ENCODE measurements around the gene MAMDC4. TPM values are rescaled to one million over a fixed set of nuclear protein-coding genes. Genes with fewer than 3 reads are reported as not detected.

The MAMDC4 gene
- total RNA-seq, 1 experiment from 2014 or later, result 6.7 TPM

DNA sequence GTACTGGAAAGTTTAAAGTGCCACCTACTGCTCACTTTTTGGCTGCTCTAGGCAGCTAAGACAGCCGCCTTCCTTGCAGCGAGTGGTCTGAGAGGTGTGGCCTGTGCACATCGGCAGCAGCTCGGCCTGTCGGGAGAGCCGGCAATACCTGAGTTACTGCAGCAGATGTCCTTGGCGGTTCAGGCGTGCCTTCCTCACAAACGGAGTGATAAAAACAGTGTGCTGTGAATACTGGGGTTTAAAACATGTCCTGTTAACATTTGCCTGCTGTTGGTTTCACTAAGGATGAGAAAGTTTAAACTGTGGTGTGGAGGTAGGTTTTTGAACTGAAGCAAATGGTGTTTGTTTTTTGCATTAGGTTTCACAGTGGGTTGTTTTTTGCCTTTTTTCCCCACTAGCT, 47.0 kb downstream of the MAMDC4 start (continued):
- TF ChIP-seq, protein P1, sequence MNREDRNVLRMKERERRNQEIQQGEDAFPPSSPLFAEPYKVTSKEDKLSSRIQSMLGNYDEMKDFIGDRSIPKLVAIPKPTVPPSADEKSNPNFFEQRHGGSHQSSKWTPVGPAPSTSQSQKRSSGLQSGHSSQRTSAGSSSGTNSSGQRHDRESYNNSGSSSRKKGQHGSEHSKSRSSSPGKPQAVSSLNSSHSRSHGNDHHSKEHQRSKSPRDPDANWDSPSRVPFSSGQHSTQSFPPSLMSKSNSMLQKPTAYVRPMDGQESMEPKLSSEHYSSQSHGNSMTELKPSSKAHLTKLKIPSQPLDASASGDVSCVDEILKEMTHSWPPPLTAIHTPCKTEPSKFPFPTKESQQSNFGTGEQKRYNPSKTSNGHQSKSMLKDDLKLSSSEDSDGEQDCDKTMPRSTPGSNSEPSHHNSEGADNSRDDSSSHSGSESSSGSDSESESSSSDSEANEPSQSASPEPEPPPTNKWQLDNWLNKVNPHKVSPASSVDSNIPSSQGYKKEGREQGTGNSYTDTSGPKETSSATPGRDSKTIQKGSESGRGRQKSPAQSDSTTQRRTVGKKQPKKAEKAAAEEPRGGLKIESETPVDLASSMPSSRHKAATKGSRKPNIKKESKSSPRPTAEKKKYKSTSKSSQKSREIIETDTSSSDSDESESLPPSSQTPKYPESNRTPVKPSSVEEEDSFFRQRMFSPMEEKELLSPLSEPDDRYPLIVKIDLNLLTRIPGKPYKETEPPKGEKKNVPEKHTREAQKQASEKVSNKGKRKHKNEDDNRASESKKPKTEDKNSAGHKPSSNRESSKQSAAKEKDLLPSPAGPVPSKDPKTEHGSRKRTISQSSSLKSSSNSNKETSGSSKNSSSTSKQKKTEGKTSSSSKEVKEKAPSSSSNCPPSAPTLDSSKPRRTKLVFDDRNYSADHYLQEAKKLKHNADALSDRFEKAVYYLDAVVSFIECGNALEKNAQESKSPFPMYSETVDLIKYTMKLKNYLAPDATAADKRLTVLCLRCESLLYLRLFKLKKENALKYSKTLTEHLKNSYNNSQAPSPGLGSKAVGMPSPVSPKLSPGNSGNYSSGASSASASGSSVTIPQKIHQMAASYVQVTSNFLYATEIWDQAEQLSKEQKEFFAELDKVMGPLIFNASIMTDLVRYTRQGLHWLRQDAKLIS (CRISPR knock-in tag; IDR thresholded peaks at IDR 0.05; ENCODE audit: borderline replicate concordance), result no peak
- TF ChIP-seq, protein P2, sequence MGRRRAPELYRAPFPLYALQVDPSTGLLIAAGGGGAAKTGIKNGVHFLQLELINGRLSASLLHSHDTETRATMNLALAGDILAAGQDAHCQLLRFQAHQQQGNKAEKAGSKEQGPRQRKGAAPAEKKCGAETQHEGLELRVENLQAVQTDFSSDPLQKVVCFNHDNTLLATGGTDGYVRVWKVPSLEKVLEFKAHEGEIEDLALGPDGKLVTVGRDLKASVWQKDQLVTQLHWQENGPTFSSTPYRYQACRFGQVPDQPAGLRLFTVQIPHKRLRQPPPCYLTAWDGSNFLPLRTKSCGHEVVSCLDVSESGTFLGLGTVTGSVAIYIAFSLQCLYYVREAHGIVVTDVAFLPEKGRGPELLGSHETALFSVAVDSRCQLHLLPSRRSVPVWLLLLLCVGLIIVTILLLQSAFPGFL (CRISPR knock-in tag; IDR thresholded peaks at IDR 0.05; ENCODE audit: borderline replicate concordance), result no peak

DNA sequence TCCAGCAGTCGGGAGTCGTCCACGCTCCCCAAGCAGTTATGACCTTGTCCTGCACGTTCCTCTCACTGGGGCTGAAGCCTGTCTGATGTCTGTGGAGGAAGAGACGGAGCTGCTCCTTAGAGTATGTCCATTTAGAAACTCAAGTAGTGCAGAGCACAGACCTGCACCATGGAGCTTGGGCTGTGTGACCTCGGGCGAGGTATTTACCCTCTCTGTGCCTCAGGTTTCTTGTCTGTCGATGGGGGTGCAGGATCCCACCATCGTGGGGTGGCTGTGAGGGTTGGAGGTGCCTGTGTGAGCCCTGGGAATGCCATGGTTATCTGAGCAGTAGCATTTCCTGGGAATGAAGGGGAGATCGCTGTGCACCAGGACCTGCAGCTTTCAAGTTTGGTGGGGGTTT, 48.4 kb downstream of the MAMDC4 start:
- Mint-ChIP-seq H3K9me3 (no peaks in the 10 kb centered on the region), H3K4me3 (no peak overlapping the region), H3K27ac (no peak overlapping the region), H3K27me3 (ENCODE audit: low read depth) (no peaks in the 10 kb centered on the region), H3K4me1 (no peaks in the 10 kb centered on the region), H3K36me3 (peaks cover 33% of the 10 kb centered on the region)
- ChIA-PET CTCF (no interaction called here), POLR2A (no interaction called here)
- TF ChIP-seq KAT7 (CRISPR knock-in tag; IDR thresholded peaks at IDR 0.05; ENCODE audit: borderline replicate concordance) (no peak), GABPB1 (CRISPR knock-in tag; IDR thresholded peaks at IDR 0.05) (no peak)
- TF ChIP-seq, protein P3, sequence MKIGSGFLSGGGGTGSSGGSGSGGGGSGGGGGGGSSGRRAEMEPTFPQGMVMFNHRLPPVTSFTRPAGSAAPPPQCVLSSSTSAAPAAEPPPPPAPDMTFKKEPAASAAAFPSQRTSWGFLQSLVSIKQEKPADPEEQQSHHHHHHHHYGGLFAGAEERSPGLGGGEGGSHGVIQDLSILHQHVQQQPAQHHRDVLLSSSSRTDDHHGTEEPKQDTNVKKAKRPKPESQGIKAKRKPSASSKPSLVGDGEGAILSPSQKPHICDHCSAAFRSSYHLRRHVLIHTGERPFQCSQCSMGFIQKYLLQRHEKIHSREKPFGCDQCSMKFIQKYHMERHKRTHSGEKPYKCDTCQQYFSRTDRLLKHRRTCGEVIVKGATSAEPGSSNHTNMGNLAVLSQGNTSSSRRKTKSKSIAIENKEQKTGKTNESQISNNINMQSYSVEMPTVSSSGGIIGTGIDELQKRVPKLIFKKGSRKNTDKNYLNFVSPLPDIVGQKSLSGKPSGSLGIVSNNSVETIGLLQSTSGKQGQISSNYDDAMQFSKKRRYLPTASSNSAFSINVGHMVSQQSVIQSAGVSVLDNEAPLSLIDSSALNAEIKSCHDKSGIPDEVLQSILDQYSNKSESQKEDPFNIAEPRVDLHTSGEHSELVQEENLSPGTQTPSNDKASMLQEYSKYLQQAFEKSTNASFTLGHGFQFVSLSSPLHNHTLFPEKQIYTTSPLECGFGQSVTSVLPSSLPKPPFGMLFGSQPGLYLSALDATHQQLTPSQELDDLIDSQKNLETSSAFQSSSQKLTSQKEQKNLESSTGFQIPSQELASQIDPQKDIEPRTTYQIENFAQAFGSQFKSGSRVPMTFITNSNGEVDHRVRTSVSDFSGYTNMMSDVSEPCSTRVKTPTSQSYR (CRISPR knock-in tag; IDR thresholded peaks at IDR 0.05), result no peak
- TF ChIP-seq, protein P4, sequence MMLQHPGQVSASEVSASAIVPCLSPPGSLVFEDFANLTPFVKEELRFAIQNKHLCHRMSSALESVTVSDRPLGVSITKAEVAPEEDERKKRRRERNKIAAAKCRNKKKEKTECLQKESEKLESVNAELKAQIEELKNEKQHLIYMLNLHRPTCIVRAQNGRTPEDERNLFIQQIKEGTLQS (CRISPR knock-in tag; conservative IDR thresholded peaks at IDR 0.05), result no peak
- ATAC-seq, result no peak
- no peak for DNase-seq (ENCODE audit: low spot score)

DNA sequence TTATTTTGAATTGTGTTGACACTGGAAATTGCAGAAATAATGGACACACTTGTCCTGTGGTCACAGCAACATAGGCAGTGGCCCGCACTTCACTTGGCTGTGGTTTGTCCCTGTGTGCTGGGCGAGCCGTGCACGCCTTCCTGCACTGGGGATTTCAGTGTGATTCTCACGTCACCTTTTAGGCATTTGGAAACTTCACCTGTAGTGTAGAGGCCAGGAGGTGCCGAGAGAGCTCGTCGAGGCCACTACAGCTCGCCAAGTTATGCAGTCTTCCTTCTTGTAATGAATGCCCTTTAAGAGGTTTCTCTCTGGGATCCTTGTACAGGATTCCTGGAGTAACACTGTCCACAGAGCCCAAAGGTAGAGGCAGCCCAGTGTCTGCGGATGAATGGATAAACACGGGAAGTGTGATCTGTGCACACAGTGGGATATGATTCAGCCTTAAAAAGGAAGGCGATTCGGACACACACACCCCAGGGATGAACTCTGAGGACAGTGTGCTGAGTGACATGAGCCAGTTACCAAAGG, 48.9 kb downstream of the MAMDC4 start:
- H3K9me3 Mint-ChIP-seq, result no peaks in the 10 kb centered on the region
- no peak overlapping the region for H3K4me3 Mint-ChIP-seq
- CTCF ChIA-PET, result no interaction called here
- ATAC-seq (no peak), DNase-seq (ENCODE audit: low spot score) (no peak)
- H3K27me3 Mint-ChIP-seq (ENCODE audit: low read depth), result no peaks in the 10 kb centered on the region
- 0 out of 2 replicates have a peak overlapping the region, but pooled peaks have one; percentile 36 for H3K27ac Mint-ChIP-seq
- H3K36me3 Mint-ChIP-seq, result peaks cover 34% of the 10 kb centered on the region
- H3K4me1 Mint-ChIP-seq, result no peaks in the 10 kb centered on the region
- TF ChIP-seq IRF2 (CRISPR knock-in tag; IDR thresholded peaks at IDR 0.05; ENCODE audit: borderline replicate concordance, low read depth) (no peak), RELA (CRISPR knock-in tag; IDR thresholded peaks at IDR 0.05; ENCODE audit: borderline replicate concordance) (no peak), TEAD4 (CRISPR knock-in tag; IDR thresholded peaks at IDR 0.05) (no peak), OVOL2 (CRISPR knock-in tag; IDR thresholded peaks at IDR 0.05; ENCODE audit: borderline replicate concordance) (no peak), ZNF317 (CRISPR knock-in tag; IDR thresholded peaks at IDR 0.05; ENCODE audit: borderline replicate concordance, low read depth) (no peak), FOXK1 (CRISPR knock-in tag; IDR thresholded peaks at IDR 0.05) (no peak), TCF7 (CRISPR knock-in tag; IDR thresholded peaks at IDR 0.05; ENCODE audit: low read depth) (no peak), NR1H2 (CRISPR knock-in tag; IDR thresholded peaks at IDR 0.05) (no peak), RORB (CRISPR knock-in tag; IDR thresholded peaks at IDR 0.05) (no peak), MXD4 (CRISPR knock-in tag; IDR thresholded peaks at IDR 0.05; ENCODE audit: borderline replicate concordance) (no peak), ZNF263 (CRISPR knock-in tag; IDR thresholded peaks at IDR 0.05; ENCODE audit: low read depth) (no peak), KAT7 (CRISPR knock-in tag; IDR thresholded peaks at IDR 0.05; ENCODE audit: borderline replicate concordance) (no peak), ZBTB21 (CRISPR knock-in tag; IDR thresholded peaks at IDR 0.05; ENCODE audit: borderline replicate concordance) (no peak)
- TF ChIP-seq, protein P5, sequence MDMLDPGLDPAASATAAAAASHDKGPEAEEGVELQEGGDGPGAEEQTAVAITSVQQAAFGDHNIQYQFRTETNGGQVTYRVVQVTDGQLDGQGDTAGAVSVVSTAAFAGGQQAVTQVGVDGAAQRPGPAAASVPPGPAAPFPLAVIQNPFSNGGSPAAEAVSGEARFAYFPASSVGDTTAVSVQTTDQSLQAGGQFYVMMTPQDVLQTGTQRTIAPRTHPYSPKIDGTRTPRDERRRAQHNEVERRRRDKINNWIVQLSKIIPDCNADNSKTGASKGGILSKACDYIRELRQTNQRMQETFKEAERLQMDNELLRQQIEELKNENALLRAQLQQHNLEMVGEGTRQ (CRISPR knock-in tag; IDR thresholded peaks at IDR 0.05), result no peak
- TF ChIP-seq, protein P6, sequence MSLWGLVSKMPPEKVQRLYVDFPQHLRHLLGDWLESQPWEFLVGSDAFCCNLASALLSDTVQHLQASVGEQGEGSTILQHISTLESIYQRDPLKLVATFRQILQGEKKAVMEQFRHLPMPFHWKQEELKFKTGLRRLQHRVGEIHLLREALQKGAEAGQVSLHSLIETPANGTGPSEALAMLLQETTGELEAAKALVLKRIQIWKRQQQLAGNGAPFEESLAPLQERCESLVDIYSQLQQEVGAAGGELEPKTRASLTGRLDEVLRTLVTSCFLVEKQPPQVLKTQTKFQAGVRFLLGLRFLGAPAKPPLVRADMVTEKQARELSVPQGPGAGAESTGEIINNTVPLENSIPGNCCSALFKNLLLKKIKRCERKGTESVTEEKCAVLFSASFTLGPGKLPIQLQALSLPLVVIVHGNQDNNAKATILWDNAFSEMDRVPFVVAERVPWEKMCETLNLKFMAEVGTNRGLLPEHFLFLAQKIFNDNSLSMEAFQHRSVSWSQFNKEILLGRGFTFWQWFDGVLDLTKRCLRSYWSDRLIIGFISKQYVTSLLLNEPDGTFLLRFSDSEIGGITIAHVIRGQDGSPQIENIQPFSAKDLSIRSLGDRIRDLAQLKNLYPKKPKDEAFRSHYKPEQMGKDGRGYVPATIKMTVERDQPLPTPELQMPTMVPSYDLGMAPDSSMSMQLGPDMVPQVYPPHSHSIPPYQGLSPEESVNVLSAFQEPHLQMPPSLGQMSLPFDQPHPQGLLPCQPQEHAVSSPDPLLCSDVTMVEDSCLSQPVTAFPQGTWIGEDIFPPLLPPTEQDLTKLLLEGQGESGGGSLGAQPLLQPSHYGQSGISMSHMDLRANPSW (CRISPR knock-in tag; conservative IDR thresholded peaks at IDR 0.05; ENCODE audit: low read depth), result no peak
- POLR2A ChIA-PET, result no interaction called here
